HL-60 (cell line): ENCODE measurements around the gene SUMF2.

Experiments used
- GABPA ChIP-seq: IDR thresholded peaks from 2 replicates; pipeline ENCODE4 v1.6.1; 2012; ENCODE audit warnings: low read depth
- POLR2AphosphoS5 ChIP-seq: IDR thresholded peaks from 2 replicates; pipeline ENCODE4 v1.6.1; 2012; ENCODE audit warnings: low read depth
- SPI1 ChIP-seq: IDR thresholded peaks from 2 replicates; pipeline ENCODE4 v1.6.1; 2012; ENCODE audit warnings: low read depth, mild to moderate bottlenecking, borderline replicate concordance
- TF ChIP-seq, protein P1 (sequence below): IDR thresholded peaks from one replicate; pipeline ENCODE4 v1.5.1; 2011; ENCODE audit warnings: low read length, control low read depth, inconsistent platforms; ENCODE audit not compliant: insufficient read depth
- TF ChIP-seq, protein P2 (sequence below): IDR thresholded peaks from 2 replicates; pipeline ENCODE4 v1.6.1; 2012; ENCODE audit warnings: low read depth; ENCODE audit not compliant: insufficient replicate concordance

DNA sequence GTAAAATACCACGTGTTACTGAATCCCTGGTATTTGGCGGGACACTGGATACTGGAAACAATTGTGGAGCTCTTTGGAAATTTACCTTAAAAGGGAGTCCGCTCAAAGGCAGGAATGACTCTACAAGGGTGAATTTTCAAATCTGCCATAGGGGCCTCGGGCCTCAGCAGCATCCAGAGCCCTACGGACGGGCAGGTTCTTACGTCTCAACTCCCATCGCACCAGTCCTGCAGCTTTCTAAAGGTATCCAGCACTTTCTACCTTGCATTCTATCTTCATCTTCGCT is 13.1 kb upstream of the SUMF2 start:
- TF ChIP-seq, protein P1, sequence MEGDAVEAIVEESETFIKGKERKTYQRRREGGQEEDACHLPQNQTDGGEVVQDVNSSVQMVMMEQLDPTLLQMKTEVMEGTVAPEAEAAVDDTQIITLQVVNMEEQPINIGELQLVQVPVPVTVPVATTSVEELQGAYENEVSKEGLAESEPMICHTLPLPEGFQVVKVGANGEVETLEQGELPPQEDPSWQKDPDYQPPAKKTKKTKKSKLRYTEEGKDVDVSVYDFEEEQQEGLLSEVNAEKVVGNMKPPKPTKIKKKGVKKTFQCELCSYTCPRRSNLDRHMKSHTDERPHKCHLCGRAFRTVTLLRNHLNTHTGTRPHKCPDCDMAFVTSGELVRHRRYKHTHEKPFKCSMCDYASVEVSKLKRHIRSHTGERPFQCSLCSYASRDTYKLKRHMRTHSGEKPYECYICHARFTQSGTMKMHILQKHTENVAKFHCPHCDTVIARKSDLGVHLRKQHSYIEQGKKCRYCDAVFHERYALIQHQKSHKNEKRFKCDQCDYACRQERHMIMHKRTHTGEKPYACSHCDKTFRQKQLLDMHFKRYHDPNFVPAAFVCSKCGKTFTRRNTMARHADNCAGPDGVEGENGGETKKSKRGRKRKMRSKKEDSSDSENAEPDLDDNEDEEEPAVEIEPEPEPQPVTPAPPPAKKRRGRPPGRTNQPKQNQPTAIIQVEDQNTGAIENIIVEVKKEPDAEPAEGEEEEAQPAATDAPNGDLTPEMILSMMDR, result no peak
- no peak for TF ChIP-seq GABPA
- no peak for TF ChIP-seq POLR2AphosphoS5
- TF ChIP-seq, protein P2, sequence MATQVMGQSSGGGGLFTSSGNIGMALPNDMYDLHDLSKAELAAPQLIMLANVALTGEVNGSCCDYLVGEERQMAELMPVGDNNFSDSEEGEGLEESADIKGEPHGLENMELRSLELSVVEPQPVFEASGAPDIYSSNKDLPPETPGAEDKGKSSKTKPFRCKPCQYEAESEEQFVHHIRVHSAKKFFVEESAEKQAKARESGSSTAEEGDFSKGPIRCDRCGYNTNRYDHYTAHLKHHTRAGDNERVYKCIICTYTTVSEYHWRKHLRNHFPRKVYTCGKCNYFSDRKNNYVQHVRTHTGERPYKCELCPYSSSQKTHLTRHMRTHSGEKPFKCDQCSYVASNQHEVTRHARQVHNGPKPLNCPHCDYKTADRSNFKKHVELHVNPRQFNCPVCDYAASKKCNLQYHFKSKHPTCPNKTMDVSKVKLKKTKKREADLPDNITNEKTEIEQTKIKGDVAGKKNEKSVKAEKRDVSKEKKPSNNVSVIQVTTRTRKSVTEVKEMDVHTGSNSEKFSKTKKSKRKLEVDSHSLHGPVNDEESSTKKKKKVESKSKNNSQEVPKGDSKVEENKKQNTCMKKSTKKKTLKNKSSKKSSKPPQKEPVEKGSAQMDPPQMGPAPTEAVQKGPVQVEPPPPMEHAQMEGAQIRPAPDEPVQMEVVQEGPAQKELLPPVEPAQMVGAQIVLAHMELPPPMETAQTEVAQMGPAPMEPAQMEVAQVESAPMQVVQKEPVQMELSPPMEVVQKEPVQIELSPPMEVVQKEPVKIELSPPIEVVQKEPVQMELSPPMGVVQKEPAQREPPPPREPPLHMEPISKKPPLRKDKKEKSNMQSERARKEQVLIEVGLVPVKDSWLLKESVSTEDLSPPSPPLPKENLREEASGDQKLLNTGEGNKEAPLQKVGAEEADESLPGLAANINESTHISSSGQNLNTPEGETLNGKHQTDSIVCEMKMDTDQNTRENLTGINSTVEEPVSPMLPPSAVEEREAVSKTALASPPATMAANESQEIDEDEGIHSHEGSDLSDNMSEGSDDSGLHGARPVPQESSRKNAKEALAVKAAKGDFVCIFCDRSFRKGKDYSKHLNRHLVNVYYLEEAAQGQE, result no peak
- no peak for TF ChIP-seq SPI1
